ENCODE measurements around the gene TMEM151B.

DNA sequence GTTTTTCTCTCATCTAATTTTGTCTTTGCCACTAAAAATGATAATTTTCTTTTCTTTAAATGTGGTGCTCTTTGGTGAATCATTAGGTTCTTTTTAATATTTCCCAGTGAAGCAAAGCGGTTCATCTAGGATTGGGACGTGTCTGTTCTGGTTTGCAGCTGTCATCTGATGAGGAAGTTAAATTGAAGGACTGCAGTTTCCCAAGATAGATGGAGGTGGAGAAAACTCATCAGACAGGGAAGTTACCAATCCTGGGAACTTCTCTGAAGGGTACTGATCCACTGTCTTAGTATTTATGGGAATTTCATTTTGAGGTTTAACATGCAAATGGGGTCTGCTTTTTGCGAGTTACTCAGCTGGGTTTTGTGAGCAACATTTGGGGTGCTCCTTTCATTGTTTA is 45.3 kb downstream of the TMEM151B start:
- TF ChIP-seq FOXA1 (IDR thresholded peaks at IDR 0.05) (no peak), FOXA1 (CRISPR knock-in tag; IDR thresholded peaks at IDR 0.05) (no peak), FOSL1 (CRISPR knock-in tag; IDR thresholded peaks at IDR 0.05; ENCODE audit: borderline replicate concordance) (no peak), POLR2AphosphoS2 (IDR thresholded peaks at IDR 0.05; ENCODE audit: low read depth, low read length) (no peak), ZBTB1 (CRISPR knock-in tag; IDR thresholded peaks at IDR 0.05; ENCODE audit: borderline replicate concordance) (no peak), ZNF275 (CRISPR knock-in tag; IDR thresholded peaks at IDR 0.05; ENCODE audit: borderline replicate concordance) (no peak), SP2 (CRISPR knock-in tag; IDR thresholded peaks at IDR 0.05) (no peak), RNF2 (conservative IDR thresholded peaks at IDR 0.05; ENCODE audit: low read depth) (no peak), TFDP2 (CRISPR knock-in tag; IDR thresholded peaks at IDR 0.05) (no peak), ZNF572 (CRISPR knock-in tag; IDR thresholded peaks at IDR 0.05) (no peak), ADNP (CRISPR knock-in tag; IDR thresholded peaks at IDR 0.05) (no peak), ASH2L (IDR thresholded peaks at IDR 0.05; ENCODE audit: insufficient read length, low read depth, low read length) (no peak), HOXA5 (CRISPR knock-in tag; IDR thresholded peaks at IDR 0.05) (no peak)
- TF ChIP-seq, protein P1, sequence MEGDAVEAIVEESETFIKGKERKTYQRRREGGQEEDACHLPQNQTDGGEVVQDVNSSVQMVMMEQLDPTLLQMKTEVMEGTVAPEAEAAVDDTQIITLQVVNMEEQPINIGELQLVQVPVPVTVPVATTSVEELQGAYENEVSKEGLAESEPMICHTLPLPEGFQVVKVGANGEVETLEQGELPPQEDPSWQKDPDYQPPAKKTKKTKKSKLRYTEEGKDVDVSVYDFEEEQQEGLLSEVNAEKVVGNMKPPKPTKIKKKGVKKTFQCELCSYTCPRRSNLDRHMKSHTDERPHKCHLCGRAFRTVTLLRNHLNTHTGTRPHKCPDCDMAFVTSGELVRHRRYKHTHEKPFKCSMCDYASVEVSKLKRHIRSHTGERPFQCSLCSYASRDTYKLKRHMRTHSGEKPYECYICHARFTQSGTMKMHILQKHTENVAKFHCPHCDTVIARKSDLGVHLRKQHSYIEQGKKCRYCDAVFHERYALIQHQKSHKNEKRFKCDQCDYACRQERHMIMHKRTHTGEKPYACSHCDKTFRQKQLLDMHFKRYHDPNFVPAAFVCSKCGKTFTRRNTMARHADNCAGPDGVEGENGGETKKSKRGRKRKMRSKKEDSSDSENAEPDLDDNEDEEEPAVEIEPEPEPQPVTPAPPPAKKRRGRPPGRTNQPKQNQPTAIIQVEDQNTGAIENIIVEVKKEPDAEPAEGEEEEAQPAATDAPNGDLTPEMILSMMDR (CRISPR knock-in tag; IDR thresholded peaks at IDR 0.05) = no peak
- TF ChIP-seq, protein P2, sequence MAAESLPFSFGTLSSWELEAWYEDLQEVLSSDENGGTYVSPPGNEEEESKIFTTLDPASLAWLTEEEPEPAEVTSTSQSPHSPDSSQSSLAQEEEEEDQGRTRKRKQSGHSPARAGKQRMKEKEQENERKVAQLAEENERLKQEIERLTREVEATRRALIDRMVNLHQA (CRISPR knock-in tag; IDR thresholded peaks at IDR 0.05) = no peak

Data from HepG2 (cell line).